Pancreas (tissue), 10 donors: ENCODE data around the gene CAPN3. TPM values are rescaled to one million over a fixed set of nuclear protein-coding genes. Genes with fewer than 3 reads are reported as not detected.

Experiments used
- ATAC-seq, 4 donors: fragments of 200-7000 bp; cut with Tn5 transposase; one replicate each; pipeline versions ENCODE4 v1.8.0 to v1.9.1; 2020; ENCODE audit warnings: mild to moderate bottlenecking in 4 of 4, moderate library complexity in 4 of 4
- DNase-seq, 6 donors: peaks; one replicate each; pipeline ENCODE4 v3.0.0-alpha.2; 2020
- FAIRE-seq: peaks from 2 replicates; lab custom pipeline; 2012; peaks lifted over from hg19 to GRCh38; lab: Jason Lieb, UNC
- H3K27ac ChIP-seq, 4 donors: fragments of 200-600 bp; sonication (generic); 1 replicate in 3 of 4; 2 replicates in 1 of 4; pipeline versions ENCODE4 v1.5.0 to v1.8.0; 2020
- H3K27me3 ChIP-seq, 4 donors: fragments of 200-600 bp; one replicate each; pipeline ENCODE4 v1.8.0; 2021
- H3K36me3 ChIP-seq, 3 donors: fragments of 200-600 bp; sonication (generic) in 1 of 3; one replicate each; pipeline versions ENCODE4 v1.5.0 to v1.8.0; 2020 to 2021
- H3K4me1 ChIP-seq, 3 donors: fragments of 200-600 bp; one replicate each; pipeline ENCODE4 v1.8.0; 2021
- H3K4me3 ChIP-seq, 4 donors: fragments of 200-600 bp; sonication (generic) in 2 of 4; one replicate each; pipeline versions ENCODE4 v1.5.0 to v1.8.0; 2020 to 2021
- H3K9me3 ChIP-seq, 4 donors: fragments of 200-600 bp; one replicate each; pipeline ENCODE4 v1.8.0; 2021
- CTCF ChIP-seq, 4 donors: fragments of 200-600 bp; sonication (generic) in 3 of 4; IDR thresholded peaks; one replicate each; pipeline versions ENCODE4 v1.5.0 to v1.8.0; 2021; ENCODE audit warnings: antibody characterized with exemption in 4 of 4
- WGBS, 2 donors: extraction: QIAGEN DNeasy Blood & Tissue Kit; methylation state at CpG; one replicate each; pipeline ENCODE4 v1.1.7; 2013; 5-methylcytosine and 5-hydroxymethylcytosine counted together
- intact Hi-C, 3 donors: fragments of 100-400 bp; cut with DNase I; formaldehyde crosslinking; loops; one replicate each; pipeline versions ENCODE4 v1.11.1 to v1.14.2; 2022
- polyA plus RNA-seq, 2 donors: library from polyadenylated mRNA; stranded (reverse); fragments of 200-250 nt; gene quantifications; one replicate each; pipeline ENCODE4 v1.2.3, GENCODE V29; 2013
- total RNA-seq, 6 donors: library from RNA; stranded (reverse); fragmentation: NEBNext Ultra II Directional in 4 of 6; extraction: Animal tissue kit (Norgen Biotek cat#: 25700) in 4 of 6; gene quantifications; one replicate each; pipeline versions ENCODE4 v1.2.1 to v1.2.4, GENCODE V29; 2021 to 2023
- donor health status: healthy with polysubstance abuse.
- donor health status: DM: no; HTN: no; CAD: no; lungs with moderate emphysema.
- donor health status: DM: no; HTN: no; CAD: no.
- donor health status: control.
- donor health status: control.
- donor health status: Bipolar disorder and iron deficiency.
- donor health status: DM: yes; HTN: yes; CAD: no.
- donor health status: DM: no; HTN: no; CAD: no.
- donor health status: DM: no; HTN: no; CAD: no.
- donor health status: DM: yes; HTN: yes; CAD: no.

The CAPN3 gene
- total and polyA plus RNA-seq, 8 donors, result 1.8 to 35.8 (median 4.5) TPM

- FAIRE-seq (no peak), ATAC-seq (no peak), DNase-seq (no peak)
- Histone ChIP-seq H3K4me1 (no peaks in the 10 kb centered on the region), H3K4me3 (no peak overlapping the region), H3K9me3 (no peaks in the 10 kb centered on the region), H3K27ac (no peak overlapping the region), H3K27me3 (no peaks in the 10 kb centered on the region), H3K36me3 (no peaks in the 10 kb centered on the region)
- intact Hi-C loops, result no loop called here
- no peak for TF ChIP-seq CTCF (IDR thresholded peaks at IDR 0.05)
- 96 to 100% methylated on average over 2 of the region's 2 CpGs for WGBS, 2 donors
Observed at GRCh38 chr15:42319206-42319605, 40.1 kb upstream of the CAPN3 start.

- TF ChIP-seq CTCF (IDR thresholded peaks at IDR 0.05), result no peak
- Histone ChIP-seq H3K27ac (no peak overlapping the region), H3K27me3 (no peaks in the 10 kb centered on the region), H3K4me1 (no peaks in the 10 kb centered on the region), H3K9me3 (no peaks in the 10 kb centered on the region), H3K36me3 (no peaks in the 10 kb centered on the region), H3K4me3 (no peak overlapping the region)
- ATAC-seq, result no peak
- WGBS, 2 donors, result 70 to 88% methylated on average over 4 of the region's 4 CpGs
- intact Hi-C loops, result no loop called here
- DNase-seq, result no peak
- FAIRE-seq, result no peak
Observed at GRCh38 chr15:42324308-42324707, 35.0 kb upstream of the CAPN3 start.

GRCh38 chr15:42329161-42329560 lies 30.1 kb upstream of the CAPN3 start:
- Histone ChIP-seq H3K27ac (no peak overlapping the region), H3K9me3 (no peaks in the 10 kb centered on the region), H3K36me3 (no peaks in the 10 kb centered on the region), H3K27me3 (no peaks in the 10 kb centered on the region), H3K4me3 (no peak overlapping the region), H3K4me1 (no peaks in the 10 kb centered on the region)
- intact Hi-C loops, result no loop called here
- WGBS, 2 donors, result 83 to 90% methylated on average over 2 of the region's 2 CpGs
- TF ChIP-seq CTCF (IDR thresholded peaks at IDR 0.05), result no peak
- no peak for FAIRE-seq
- DNase-seq, result no peak
- no peak for ATAC-seq

GRCh38 chr15:42329992-42330391 lies 29.3 kb upstream of the CAPN3 start:
- Histone ChIP-seq H3K27me3 (no peaks in the 10 kb centered on the region), H3K36me3 (no peaks in the 10 kb centered on the region), H3K4me3 (no peak overlapping the region), H3K4me1 (no peaks in the 10 kb centered on the region), H3K27ac (no peak overlapping the region), H3K9me3 (no peaks in the 10 kb centered on the region)
- TF ChIP-seq CTCF (IDR thresholded peaks at IDR 0.05), result no peak
- WGBS, 2 donors, result 77 to 98% methylated on average over 2 of the region's 2 CpGs
- ATAC-seq, result no peak
- no peak for DNase-seq
- intact Hi-C loops, result no loop called here
- FAIRE-seq, result no peak

- DNase-seq (no peak), ATAC-seq (no peak), FAIRE-seq (no peak)
- H3K9me3 ChIP-seq, result no peaks in the 10 kb centered on the region
- 81 to 91% methylated on average over 3 of the region's 3 CpGs for WGBS, 2 donors
- no peak for TF ChIP-seq CTCF (IDR thresholded peaks at IDR 0.05)
- intact Hi-C loops, result no loop called here
- no peak overlapping the region for H3K27ac ChIP-seq
- H3K4me3 ChIP-seq, result no peak overlapping the region
- H3K36me3 ChIP-seq, result no peaks in the 10 kb centered on the region
- no peaks in the 10 kb centered on the region for H3K27me3 ChIP-seq
- H3K4me1 ChIP-seq, result no peaks in the 10 kb centered on the region
Observed at GRCh38 chr15:42331235-42331634, 28.1 kb upstream of the CAPN3 start.
